Fibroblast of mammary gland (primary cell): ENCODE measurements around the gene SMAD2.
"Not testable (repeated sequence)": the region's sequence is repeated elsewhere in the genome, so short reads cannot be mapped to it uniquely, and the experiment has no call there.

Source experiments
- DNase-seq: peaks from one replicate; pipeline ENCODE4 v3.0.0-alpha.2; 2010; ENCODE audit warnings: low read depth
- H3K4me3 ChIP-seq: 2 replicates; pipeline ENCODE4 v1.5.1; 2011; ENCODE audit warnings: low read depth, mild to moderate bottlenecking, low read length, moderate library complexity; ENCODE audit not compliant: control insufficient read depth
- TF ChIP-seq, protein P1 (sequence below): conservative IDR thresholded peaks from 2 replicates; pipeline ENCODE4 v1.5.1; 2011; ENCODE audit warnings: low read depth, low read length, inconsistent platforms; ENCODE audit not compliant: control insufficient read depth, insufficient read depth

SMAD2 gene

DNA sequence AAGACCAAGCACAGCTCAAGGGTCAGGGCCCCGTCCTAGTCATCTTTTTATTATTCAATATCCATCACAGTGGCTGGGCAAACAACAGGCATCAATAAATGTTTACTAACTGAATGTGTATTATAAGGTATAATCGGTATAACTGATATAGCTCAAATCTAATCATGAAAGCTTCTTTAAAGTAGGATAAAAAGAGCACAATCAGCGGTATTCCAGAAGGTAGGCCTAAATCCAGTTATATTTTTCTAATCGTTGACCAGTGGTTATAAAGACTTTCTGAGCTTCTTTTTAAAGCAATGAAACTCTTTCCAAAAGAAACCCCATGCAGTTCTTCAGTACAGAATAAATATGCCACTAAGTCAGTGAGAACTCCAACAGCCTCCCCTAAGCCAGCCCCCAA lies 92.1 kb downstream of the SMAD2 start:
- H3K4me3 ChIP-seq, result no peak overlapping the region
- no peak for DNase-seq
- TF ChIP-seq, protein P1, sequence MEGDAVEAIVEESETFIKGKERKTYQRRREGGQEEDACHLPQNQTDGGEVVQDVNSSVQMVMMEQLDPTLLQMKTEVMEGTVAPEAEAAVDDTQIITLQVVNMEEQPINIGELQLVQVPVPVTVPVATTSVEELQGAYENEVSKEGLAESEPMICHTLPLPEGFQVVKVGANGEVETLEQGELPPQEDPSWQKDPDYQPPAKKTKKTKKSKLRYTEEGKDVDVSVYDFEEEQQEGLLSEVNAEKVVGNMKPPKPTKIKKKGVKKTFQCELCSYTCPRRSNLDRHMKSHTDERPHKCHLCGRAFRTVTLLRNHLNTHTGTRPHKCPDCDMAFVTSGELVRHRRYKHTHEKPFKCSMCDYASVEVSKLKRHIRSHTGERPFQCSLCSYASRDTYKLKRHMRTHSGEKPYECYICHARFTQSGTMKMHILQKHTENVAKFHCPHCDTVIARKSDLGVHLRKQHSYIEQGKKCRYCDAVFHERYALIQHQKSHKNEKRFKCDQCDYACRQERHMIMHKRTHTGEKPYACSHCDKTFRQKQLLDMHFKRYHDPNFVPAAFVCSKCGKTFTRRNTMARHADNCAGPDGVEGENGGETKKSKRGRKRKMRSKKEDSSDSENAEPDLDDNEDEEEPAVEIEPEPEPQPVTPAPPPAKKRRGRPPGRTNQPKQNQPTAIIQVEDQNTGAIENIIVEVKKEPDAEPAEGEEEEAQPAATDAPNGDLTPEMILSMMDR, result no peak

DNA sequence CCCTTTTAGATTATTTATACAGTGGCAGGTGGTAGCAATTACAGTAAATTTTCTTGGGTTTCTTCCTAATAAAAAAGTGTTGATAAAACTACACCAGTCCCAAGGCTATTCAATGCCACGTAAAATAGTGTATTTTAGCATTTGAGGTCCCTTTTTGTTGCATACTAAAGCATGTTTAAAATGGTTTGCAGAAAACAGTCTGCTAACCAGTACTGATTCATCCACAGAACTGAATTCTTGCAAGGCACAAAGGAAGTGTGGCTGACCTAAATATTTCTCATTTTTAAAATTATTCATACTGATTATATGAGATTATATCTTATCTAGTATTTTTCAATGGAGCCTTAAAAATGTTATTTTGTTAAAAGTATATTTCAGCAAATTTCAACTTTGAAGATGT lies 98.1 kb downstream of the SMAD2 start:
- TF ChIP-seq, protein P1, result no peak
- H3K4me3 ChIP-seq, result no peak overlapping the region
- no peak for DNase-seq

DNA sequence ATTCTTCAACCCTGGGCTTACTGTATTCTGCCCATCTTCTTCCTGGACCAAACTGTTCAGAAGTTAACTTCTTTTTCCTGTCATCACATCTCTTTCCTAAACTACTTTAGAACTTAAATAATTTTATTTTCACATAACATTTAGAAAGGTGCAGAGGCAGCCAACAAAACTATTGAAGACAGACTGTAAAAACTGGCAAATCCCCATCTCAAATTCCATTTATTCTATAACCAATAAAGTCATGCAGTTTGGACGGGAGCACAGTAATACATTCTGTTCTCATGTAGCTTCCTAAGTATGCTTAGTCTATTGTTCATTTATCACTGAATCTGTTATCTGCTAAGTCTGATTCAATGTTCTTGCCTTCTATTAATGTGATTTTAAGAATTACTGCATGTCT lies 99.1 kb downstream of the SMAD2 start:
- TF ChIP-seq, protein P1, result no peak

DNA sequence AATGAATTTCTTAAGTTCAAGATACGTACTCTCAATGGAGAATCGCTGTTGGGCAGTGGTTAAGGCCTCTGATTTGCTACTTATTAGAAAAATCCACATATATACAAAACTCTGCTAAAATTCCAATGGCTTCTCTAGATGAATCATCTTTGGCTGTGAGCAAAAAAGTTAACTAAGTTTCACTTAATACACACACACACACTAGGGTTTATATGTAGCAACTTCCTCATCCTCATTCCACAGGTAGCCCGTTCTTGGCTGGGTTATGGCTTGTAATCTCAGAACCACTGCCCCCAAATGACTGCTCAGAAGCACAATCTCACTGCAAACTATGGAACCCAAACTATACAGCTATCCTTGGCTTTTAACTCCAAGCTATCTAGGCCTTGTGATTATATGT lies 99.7 kb downstream of the SMAD2 start:
- H3K4me3 ChIP-seq, result no peak overlapping the region
- TF ChIP-seq, protein P1, result no peak
- DNase-seq, result no peak

More for the DNA sequence above, 99.1 kb downstream of the SMAD2 start:
- DNase-seq, result no peak
- H3K4me3 ChIP-seq, result no peak overlapping the region

DNA sequence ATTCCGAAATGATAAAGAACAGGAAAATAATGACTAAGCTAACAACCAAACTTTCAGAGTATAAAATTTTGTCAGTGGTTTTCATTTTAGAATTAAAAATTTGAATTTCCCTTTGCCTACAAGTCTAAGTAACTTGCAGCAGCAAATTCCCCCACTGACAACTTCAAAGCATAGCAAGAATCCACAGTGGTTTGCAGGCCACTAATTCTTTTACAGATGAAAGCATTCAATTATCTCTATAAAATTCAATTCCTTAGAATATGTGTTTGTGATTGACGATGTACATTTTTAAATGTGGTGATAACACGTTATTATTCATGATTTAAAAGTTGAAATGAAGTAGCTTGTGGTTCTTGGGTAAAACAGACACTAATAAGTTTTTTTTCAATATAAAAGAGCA lies 100.6 kb downstream of the SMAD2 start:
- TF ChIP-seq, protein P1, result no peak
- DNase-seq, result no peak

DNA sequence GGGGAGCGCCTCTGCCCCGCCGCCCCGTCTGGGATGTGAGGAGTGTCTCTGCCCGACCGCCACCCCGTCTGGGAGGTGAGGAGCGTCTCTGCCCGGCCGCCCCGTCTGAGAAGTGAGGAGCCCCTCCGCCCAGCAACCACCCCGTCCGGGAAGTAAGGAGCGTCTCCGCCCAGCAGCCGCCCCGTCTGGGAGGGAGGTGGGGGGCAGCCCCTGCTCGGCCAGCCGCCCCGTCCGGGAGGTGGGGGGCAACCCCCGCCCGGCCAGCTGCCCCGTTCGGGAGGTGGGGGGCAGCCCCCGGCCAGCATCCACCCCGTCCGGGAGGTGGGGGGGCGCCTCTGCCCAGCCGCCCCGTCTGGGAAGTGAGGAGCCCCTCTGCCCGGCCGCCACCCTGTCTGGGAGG lies 102.4 kb downstream of the SMAD2 start:
- H3K4me3 ChIP-seq, DNase-seq: not testable (repeated sequence)

More for the DNA sequence above, 100.6 kb downstream of the SMAD2 start:
- no peak overlapping the region for H3K4me3 ChIP-seq

DNA sequence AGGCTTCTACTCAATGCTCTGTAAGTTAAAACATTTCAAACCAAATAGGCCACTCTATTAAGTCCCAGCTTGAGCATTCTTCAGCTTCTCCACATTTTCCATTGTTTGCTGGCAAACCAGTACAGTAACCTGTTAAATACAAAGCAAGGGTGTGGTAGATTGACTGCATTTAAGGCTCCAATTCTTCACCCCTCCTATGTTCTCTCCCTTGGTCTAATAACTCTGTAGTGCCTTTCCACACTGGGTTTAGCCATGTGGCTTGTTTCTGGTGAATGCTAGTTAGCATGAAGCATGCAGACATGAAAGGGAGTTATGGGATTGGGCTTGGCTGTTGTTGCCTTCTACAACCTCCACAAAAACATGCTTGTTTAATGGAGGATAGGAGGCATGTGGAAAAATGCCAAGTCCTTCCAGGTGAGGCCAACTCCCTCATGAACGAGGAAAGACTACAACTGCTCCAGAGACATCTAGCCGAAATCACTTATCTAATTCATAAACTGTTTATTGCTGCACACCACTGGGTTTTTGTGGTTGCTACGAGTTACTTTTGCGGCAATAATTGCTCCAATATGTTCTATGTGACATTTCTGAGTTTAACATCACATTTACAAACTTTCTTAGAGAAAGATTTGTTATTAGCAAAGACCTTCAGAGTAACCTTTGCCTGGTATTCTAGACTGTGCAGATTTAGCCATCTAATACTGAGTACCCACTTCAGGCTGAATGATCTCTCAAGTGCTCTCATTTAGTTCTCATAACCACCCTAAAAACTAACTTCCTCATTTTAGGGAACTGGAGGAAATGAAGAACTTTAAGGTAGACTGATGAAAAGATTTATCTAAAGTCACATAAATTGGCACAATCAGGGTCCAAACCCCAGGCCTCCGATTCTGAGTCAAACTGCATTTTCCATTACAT lies 104.0 kb downstream of the SMAD2 start:
- H3K4me3 ChIP-seq, result no peak overlapping the region
- no peak for DNase-seq
- TF ChIP-seq, protein P1, result no peak
